GM12878 (cell line): ENCODE measurements around the gene SNCAIP. TPM values are rescaled to one million over a fixed set of nuclear protein-coding genes. Genes with fewer than 3 reads are reported as not detected.
A peak's percentile ranks its signal among the peaks of the same experiment; 100 is the strongest.

Experiments
- ATAC-seq: fragments of 200-7000 bp; cut with Tn5 transposase; 3 replicates; pipeline ENCODE4 v1.9.1; 2020; ENCODE audit warnings: mild to moderate bottlenecking, moderate library complexity
- BruUV-seq: library from RNA; stranded (reverse); fragments of 400-500 nt; replicated peaks from 2 replicates; lab custom pipeline; 2021; lab: Mats Ljungman, UMichigan
- CTCF ChIA-PET: fragments of 300-600 bp; sonication (Branson Sonifier 250); formaldehyde crosslinking; extraction: SDS; loops from one replicate; lab custom pipeline; 2021; ENCODE audit warnings: inconsistent platforms; lab: Yijun Ruan, JAX
- POLR2A ChIA-PET: fragments of 350-600 bp; formaldehyde crosslinking; extraction: SDS; loops from one replicate; lab custom pipeline; 2021; ENCODE audit warnings: inconsistent platforms; lab: Charles Lee
- RAD21 ChIA-PET: fragments of 300-600 bp; sonication (Branson Sonifier 250); formaldehyde crosslinking; loops from one replicate; lab custom pipeline; 2023; ENCODE audit warnings: antibody characterized with exemption; ENCODE audit not compliant: unreplicated experiment; lab: Charles Lee
- SMC1A ChIA-PET: fragments of 300-600 bp; sonication (Branson Sonifier 250); formaldehyde crosslinking; loops from one replicate; lab custom pipeline; 2023; ENCODE audit not compliant: unreplicated experiment, uncharacterized antibody; lab: Charles Lee
- DNase-seq: peaks from one replicate; pipeline ENCODE4 v3.0.0-alpha.2; 2011; ENCODE audit warnings: low read depth, low spot score
- FAIRE-seq: peaks from 3 replicates; lab custom pipeline; 2011; peaks lifted over from hg19 to GRCh38; lab: Jason Lieb, UNC
- H2AFZ ChIP-seq: 2 replicates; pipeline ENCODE4 v1.6.0; 2011; ENCODE audit warnings: low read depth, low read length, control low read depth; ENCODE audit not compliant: control insufficient read depth
- H3K27ac ChIP-seq: 2 replicates; pipeline ENCODE4 v1.5.1; 2011; ENCODE audit warnings: control low read depth; ENCODE audit not compliant: control insufficient read depth, insufficient read depth
- H3K27me3 ChIP-seq, 2 experiments: replicated peaks in 1 of 2; 2 replicates each; pipeline versions ENCODE4 v1.6.0 to v1.6.1; 2011; ENCODE audit warnings: low read length in 1 of 2; ENCODE audit not compliant: control insufficient read depth in 2 of 2, insufficient read depth in 2 of 2
- H3K36me3 ChIP-seq, 2 experiments: 2 replicates each; pipeline ENCODE4 v1.5.1; 2011; ENCODE audit warnings: low read length in 1 of 2; ENCODE audit not compliant: control insufficient read depth in 2 of 2, insufficient read depth in 2 of 2
- H3K4me1 ChIP-seq: 2 replicates; pipeline ENCODE4 v1.6.1; 2011; ENCODE audit warnings: mild to moderate bottlenecking, low read length, moderate library complexity, mixed read lengths; ENCODE audit not compliant: control insufficient read depth, insufficient read depth
- H3K4me2 ChIP-seq: 2 replicates; pipeline ENCODE4 v1.6.0; 2011; ENCODE audit warnings: control low read depth; ENCODE audit not compliant: control insufficient read depth, insufficient read depth
- H3K4me3 ChIP-seq: fragments of 200-600 bp; sonication (generic); 2 replicates; pipeline ENCODE4 v1.5.1; 2016
- H3K79me2 ChIP-seq: 2 replicates; pipeline ENCODE4 v1.6.0; 2011; ENCODE audit warnings: low read length; ENCODE audit not compliant: control insufficient read depth, insufficient read depth
- H3K9ac ChIP-seq: 2 replicates; pipeline ENCODE4 v1.8.0; 2011; ENCODE audit warnings: low read length, control low read depth, mixed read lengths; ENCODE audit not compliant: control insufficient read depth, insufficient read depth
- H3K9me3 ChIP-seq: replicated peaks from 3 replicates; pipeline ENCODE4 v1.5.1; 2011; ENCODE audit warnings: mild to moderate bottlenecking, low read length; ENCODE audit not compliant: control insufficient read depth, insufficient read depth
- H4K20me1 ChIP-seq: 2 replicates; pipeline ENCODE4 v1.6.0; 2011; ENCODE audit not compliant: control insufficient read depth, insufficient read depth
- CREB1 ChIP-seq: IDR thresholded peaks from 2 replicates; pipeline ENCODE4 v1.6.1; 2012; ENCODE audit warnings: low read depth, mild to moderate bottlenecking, inconsistent platforms
- ESRRA ChIP-seq: IDR thresholded peaks from 2 replicates; pipeline ENCODE4 v1.6.1; 2012; ENCODE audit warnings: mild to moderate bottlenecking, low read length, improper control_type of control experiment
- HDGF ChIP-seq: fragments of 450-650 bp; IDR thresholded peaks from 2 replicates; pipeline ENCODE4 v1.6.1; 2016; ENCODE audit warnings: antibody characterized with exemption
- KAT2A ChIP-seq: conservative IDR thresholded peaks from 2 replicates; pipeline ENCODE4 v1.6.1; 2011; ENCODE audit warnings: low read depth, low read length; ENCODE audit not compliant: control insufficient read depth
- MEF2A ChIP-seq: IDR thresholded peaks from 2 replicates; pipeline ENCODE4 v1.6.1; 2011; ENCODE audit warnings: low read depth, mild to moderate bottlenecking, low read length, moderate library complexity; ENCODE audit not compliant: insufficient read depth
- MEF2B ChIP-seq: fragments of 450-650 bp; IDR thresholded peaks from 2 replicates; pipeline ENCODE4 v1.6.1; 2018; ENCODE audit warnings: mild to moderate bottlenecking, moderate library complexity; ENCODE audit not compliant: partially characterized antibody, poor library complexity, severe bottlenecking
- MTA3 ChIP-seq: IDR thresholded peaks from 2 replicates; pipeline ENCODE4 v1.6.1; 2012; ENCODE audit warnings: low read length, inconsistent platforms, borderline replicate concordance
- RUNX3 ChIP-seq: IDR thresholded peaks from 2 replicates; pipeline ENCODE4 v1.6.1; 2012; ENCODE audit warnings: low read length, inconsistent platforms
- SPI1 ChIP-seq: IDR thresholded peaks from 2 replicates; pipeline ENCODE4 v1.6.1; 2011; ENCODE audit warnings: low read depth, mild to moderate bottlenecking, low read length, moderate library complexity, borderline replicate concordance; ENCODE audit not compliant: insufficient read depth
- STAT1 ChIP-seq: fragments of 450-650 bp; conservative IDR thresholded peaks from 2 replicates; pipeline ENCODE4 v1.6.1; 2014; ENCODE audit warnings: antibody characterized with exemption, mild to moderate bottlenecking
- TARDBP ChIP-seq: IDR thresholded peaks from 2 replicates; pipeline ENCODE4 v1.6.1; 2016; ENCODE audit warnings: borderline replicate concordance
- TBL1XR1 ChIP-seq: IDR thresholded peaks from 2 replicates; pipeline ENCODE4 v1.6.1; 2012; ENCODE audit warnings: low read depth, low read length, improper control_type of control experiment
- ZBED1 ChIP-seq: IDR thresholded peaks from 2 replicates; pipeline ENCODE4 v1.6.1; 2016; ENCODE audit warnings: borderline replicate concordance
- WGBS: methylation state at CpG from one replicate; pipeline ENCODE4 v1.1.6; 2016; ENCODE audit warnings: low lambda C conversion rate; ENCODE audit not compliant: insufficient replicate concordance, insufficient coverage; ENCODE audit errors: missing lambda C conversion rate; 5-methylcytosine and 5-hydroxymethylcytosine counted together
- in situ Hi-C: fragments of 300-500 bp; cut with MboI; formaldehyde crosslinking; loops from 9 replicates; pipeline ENCODE4 v1.14.3; 2018; ENCODE audit warnings: mixed read lengths
- intact Hi-C: fragments of 100-400 bp; cut with micrococcal nuclease; formaldehyde crosslinking; loops from one replicate; pipeline ENCODE4 v1.14.2; 2022; ENCODE audit not compliant: unreplicated experiment
- polyA plus RNA-seq, 11 experiments: library from polyadenylated mRNA; depleted of rRNA in 4 of 11; unstranded in 6 of 11; stranded (reverse) in 5 of 11; fragments of >200 nt; fragmentation: Nextera tagmentation in 4 of 11; fragmentation: Illumina TruSeq in 1 of 11; extraction: Ambion mirVana in 4 of 11; extraction: Trizol in 1 of 11; gene quantifications; 1 replicate in 1 of 11; 2 replicates in 10 of 11; pipeline versions ENCODE4 v1.2.1 to v1.2.3, GENCODE V29; 2011 to 2016; ENCODE audit warnings: inconsistent platforms in 2 of 11, missing spikeins in 2 of 11, low read depth in 1 of 11
- total RNA-seq, 4 experiments: library from RNA; depleted of rRNA in 3 of 4; stranded (reverse); fragments of >200 nt in 3 of 4; fragmentation: Illumina TruSeq in 1 of 4; extraction: Trizol in 1 of 4; gene quantifications; 2 replicates each; pipeline versions ENCODE4 v1.2.1 to v1.2.3, GENCODE V29; 2013 to 2021
- TF ChIP-seq, protein P1 (sequence below): fragments of 450-650 bp; formaldehyde crosslinking; IDR thresholded peaks from 2 replicates; pipeline ENCODE4 v1.5.0; 2022; ENCODE audit warnings: mild to moderate bottlenecking, missing genetic modification characterization
- TF ChIP-seq, protein P2 (sequence below): fragments of 450-650 bp; IDR thresholded peaks from 2 replicates; pipeline ENCODE4 v1.6.1; 2017; ENCODE audit warnings: antibody characterized with exemption, mild to moderate bottlenecking, moderate library complexity
- TF ChIP-seq, protein P3 (sequence below): IDR thresholded peaks from 2 replicates; pipeline ENCODE4 v1.6.1; 2012; ENCODE audit warnings: low read length, inconsistent platforms

SNCAIP gene
- total and polyA plus RNA-seq, 10 of the 15 experiments (the other 5 are each of a cell fraction or from before 2014, with no cell fraction given), result 0.03 to 0.62 (median 0.16) TPM; not detected in 1

DNA sequence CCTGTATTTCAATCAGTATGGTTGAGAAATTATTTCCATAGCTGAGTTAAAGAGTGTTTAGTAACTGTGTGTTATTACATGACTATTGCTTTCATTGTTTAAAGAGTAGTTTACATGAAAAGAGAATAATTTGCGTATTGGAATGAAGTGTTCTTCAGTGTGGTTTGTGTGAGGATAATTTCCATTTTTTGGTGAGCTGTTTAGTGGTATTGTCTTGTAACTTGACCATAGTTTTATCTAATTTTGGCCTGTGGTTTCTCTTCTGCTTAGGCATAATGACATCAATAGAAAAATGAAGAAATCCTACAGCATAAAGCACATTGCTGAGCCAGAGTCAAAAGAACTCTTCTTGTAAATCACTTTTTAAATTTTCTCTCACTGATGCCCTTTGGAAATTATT is 151.2 kb downstream of the SNCAIP start:
- ChIA-PET SMC1A (no interaction called here), RAD21 (no interaction called here), POLR2A (interaction anchor here (0.5 kb wide), 1 partner anchor 276 kb away, joined by 6 read pairs; no protein-coding TSS in a partner anchor), CTCF (interaction anchor here (1.4 kb wide), 1 partner anchor 11 kb away, joined by 3 read pairs; no protein-coding TSS in a partner anchor)
- FAIRE-seq, result no peak
- ATAC-seq, result no peak; the same call in 1 of the 3 replicates
- H3K27ac ChIP-seq, result no peak overlapping the region
- no peaks in the 10 kb centered on the region for H3K4me1 ChIP-seq
- H3K9ac ChIP-seq, result no peak overlapping the region
- H3K4me2 ChIP-seq, result no peak overlapping the region
- in situ Hi-C loops (no loop called here), intact Hi-C loops (no loop called here)
- no peaks in the 10 kb centered on the region for H3K79me2 ChIP-seq
- no peak overlapping the region for H3K4me3 ChIP-seq
- no TSS peak for BruUV-seq
- H3K36me3 ChIP-seq, result no peaks in the 10 kb centered on the region
- TF ChIP-seq CREB1 (0 out of 2 replicates have a peak, but pooled peaks have one; percentile 24), ESRRA (no peak), STAT1 (no peak), HDGF (no peak), MEF2A (peak; percentile 77), TBL1XR1 (no peak), SPI1 (no peak), MTA3 (no peak), MEF2B (peak; percentile 64), KAT2A (no peak), TARDBP (no peak), ZBED1 (no peak), RUNX3 (peak; percentile 95)
- TF ChIP-seq, protein P1, sequence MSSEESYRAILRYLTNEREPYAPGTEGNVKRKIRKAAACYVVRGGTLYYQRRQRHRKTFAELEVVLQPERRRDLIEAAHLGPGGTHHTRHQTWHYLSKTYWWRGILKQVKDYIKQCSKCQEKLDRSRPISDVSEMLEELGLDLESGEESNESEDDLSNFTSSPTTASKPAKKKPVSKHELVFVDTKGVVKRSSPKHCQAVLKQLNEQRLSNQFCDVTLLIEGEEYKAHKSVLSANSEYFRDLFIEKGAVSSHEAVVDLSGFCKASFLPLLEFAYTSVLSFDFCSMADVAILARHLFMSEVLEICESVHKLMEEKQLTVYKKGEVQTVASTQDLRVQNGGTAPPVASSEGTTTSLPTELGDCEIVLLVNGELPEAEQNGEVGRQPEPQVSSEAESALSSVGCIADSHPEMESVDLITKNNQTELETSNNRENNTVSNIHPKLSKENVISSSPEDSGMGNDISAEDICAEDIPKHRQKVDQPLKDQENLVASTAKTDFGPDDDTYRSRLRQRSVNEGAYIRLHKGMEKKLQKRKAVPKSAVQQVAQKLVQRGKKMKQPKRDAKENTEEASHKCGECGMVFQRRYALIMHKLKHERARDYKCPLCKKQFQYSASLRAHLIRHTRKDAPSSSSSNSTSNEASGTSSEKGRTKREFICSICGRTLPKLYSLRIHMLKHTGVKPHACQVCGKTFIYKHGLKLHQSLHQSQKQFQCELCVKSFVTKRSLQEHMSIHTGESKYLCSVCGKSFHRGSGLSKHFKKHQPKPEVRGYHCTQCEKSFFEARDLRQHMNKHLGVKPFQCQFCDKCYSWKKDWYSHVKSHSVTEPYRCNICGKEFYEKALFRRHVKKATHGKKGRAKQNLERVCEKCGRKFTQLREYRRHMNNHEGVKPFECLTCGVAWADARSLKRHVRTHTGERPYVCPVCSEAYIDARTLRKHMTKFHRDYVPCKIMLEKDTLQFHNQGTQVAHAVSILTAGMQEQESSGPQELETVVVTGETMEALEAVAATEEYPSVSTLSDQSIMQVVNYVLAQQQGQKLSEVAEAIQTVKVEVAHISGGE (CRISPR knock-in tag), result no peak
- TF ChIP-seq, protein P2, sequence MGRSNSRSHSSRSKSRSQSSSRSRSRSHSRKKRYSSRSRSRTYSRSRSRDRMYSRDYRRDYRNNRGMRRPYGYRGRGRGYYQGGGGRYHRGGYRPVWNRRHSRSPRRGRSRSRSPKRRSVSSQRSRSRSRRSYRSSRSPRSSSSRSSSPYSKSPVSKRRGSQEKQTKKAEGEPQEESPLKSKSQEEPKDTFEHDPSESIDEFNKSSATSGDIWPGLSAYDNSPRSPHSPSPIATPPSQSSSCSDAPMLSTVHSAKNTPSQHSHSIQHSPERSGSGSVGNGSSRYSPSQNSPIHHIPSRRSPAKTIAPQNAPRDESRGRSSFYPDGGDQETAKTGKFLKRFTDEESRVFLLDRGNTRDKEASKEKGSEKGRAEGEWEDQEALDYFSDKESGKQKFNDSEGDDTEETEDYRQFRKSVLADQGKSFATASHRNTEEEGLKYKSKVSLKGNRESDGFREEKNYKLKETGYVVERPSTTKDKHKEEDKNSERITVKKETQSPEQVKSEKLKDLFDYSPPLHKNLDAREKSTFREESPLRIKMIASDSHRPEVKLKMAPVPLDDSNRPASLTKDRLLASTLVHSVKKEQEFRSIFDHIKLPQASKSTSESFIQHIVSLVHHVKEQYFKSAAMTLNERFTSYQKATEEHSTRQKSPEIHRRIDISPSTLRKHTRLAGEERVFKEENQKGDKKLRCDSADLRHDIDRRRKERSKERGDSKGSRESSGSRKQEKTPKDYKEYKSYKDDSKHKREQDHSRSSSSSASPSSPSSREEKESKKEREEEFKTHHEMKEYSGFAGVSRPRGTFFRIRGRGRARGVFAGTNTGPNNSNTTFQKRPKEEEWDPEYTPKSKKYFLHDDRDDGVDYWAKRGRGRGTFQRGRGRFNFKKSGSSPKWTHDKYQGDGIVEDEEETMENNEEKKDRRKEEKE, result no peak
- TF ChIP-seq, protein P3, sequence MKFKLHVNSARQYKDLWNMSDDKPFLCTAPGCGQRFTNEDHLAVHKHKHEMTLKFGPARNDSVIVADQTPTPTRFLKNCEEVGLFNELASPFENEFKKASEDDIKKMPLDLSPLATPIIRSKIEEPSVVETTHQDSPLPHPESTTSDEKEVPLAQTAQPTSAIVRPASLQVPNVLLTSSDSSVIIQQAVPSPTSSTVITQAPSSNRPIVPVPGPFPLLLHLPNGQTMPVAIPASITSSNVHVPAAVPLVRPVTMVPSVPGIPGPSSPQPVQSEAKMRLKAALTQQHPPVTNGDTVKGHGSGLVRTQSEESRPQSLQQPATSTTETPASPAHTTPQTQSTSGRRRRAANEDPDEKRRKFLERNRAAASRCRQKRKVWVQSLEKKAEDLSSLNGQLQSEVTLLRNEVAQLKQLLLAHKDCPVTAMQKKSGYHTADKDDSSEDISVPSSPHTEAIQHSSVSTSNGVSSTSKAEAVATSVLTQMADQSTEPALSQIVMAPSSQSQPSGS, result peak; percentile 70
- no peaks in the 10 kb centered on the region for H3K27me3 ChIP-seq
- H3K9me3 ChIP-seq, result no peaks in the 10 kb centered on the region
- WGBS, result 0% methylated on average over 1 of the region's 1 CpG
- no peak overlapping the region for H2AFZ ChIP-seq
- H4K20me1 ChIP-seq, result no peaks in the 10 kb centered on the region
- no peak for DNase-seq
